Activated CD4-positive, alpha-beta T cell treated with anti-CD3 and anti-CD28 coated beads, Interleukin-2, amount 10 ng/mL, durations not matched to agents 24 days and 14 days (primary cell): Measurements from ENCODE around the gene GGTA1. TPM values are rescaled to one million over a fixed set of nuclear protein-coding genes. Genes with fewer than 3 reads are reported as not detected.
A peak's percentile ranks its signal among the peaks of the same experiment; 100 is the strongest.

Experiments
- DNase-seq: peaks from one replicate; pipeline ENCODE4 v3.0.0; 2022
- H3K27ac Mint-ChIP-seq: one replicate; pipeline ENCODE4 v1.8.0; 2022; ENCODE audit warnings: mild to moderate bottlenecking, mixed read lengths
- H3K27me3 Mint-ChIP-seq: one replicate; pipeline ENCODE4 v1.8.0; 2022; ENCODE audit warnings: mixed read lengths
- H3K36me3 Mint-ChIP-seq: one replicate; pipeline ENCODE4 v1.8.0; 2022; ENCODE audit warnings: low read depth, mild to moderate bottlenecking, mixed read lengths
- H3K4me1 Mint-ChIP-seq: one replicate; pipeline ENCODE4 v1.8.0; 2021; ENCODE audit warnings: mixed read lengths
- H3K4me3 Mint-ChIP-seq: one replicate; pipeline ENCODE4 v1.8.0; 2022; ENCODE audit warnings: mild to moderate bottlenecking, moderate library complexity, mixed read lengths
- H3K9me3 Mint-ChIP-seq: one replicate; pipeline ENCODE4 v1.8.0; 2021; ENCODE audit warnings: mixed read lengths
- intact Hi-C: fragments of 100-400 bp; cut with micrococcal nuclease; formaldehyde crosslinking; loops from one replicate; pipeline ENCODE4 v1.15.1; 2023
- total RNA-seq: library from RNA; stranded (reverse); gene quantifications from 2 replicates; pipeline ENCODE4 v1.2.3, GENCODE V29; 2022

GGTA1 gene
- total RNA-seq, 1 donor from 2014 or later: not detected

DNA sequence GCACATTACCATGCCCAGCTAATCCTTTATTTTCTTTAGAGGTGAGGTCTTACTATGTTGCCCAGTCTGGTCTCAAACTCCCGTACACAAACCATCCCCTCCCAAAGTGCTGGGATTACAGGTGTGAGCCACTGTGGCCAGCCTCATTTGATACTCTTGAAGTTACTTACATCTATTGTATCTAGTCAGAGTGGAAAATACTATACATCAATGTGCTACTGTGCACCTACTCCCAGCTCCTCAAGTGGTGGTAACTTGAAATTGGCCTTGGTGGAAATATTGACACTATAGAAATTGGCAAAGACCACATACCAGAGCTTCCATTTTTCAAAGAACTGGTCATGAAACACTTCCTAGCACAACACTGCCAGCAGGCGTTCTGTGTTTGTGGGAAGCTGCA lies 10.3 kb downstream of the GGTA1 start:
- H3K27me3 Mint-ChIP-seq: peaks cover 1% of the 10 kb centered on the region
- peaks cover 2% of the 10 kb centered on the region for H3K4me1 Mint-ChIP-seq

GRCh38 chr9:121486043-121486442 lies 13.6 kb downstream of the GGTA1 start:
- Mint-ChIP-seq H3K27ac (no peak overlapping the region), H3K9me3 (no peaks in the 10 kb centered on the region), H3K4me1 (peaks cover 2% of the 10 kb centered on the region), H3K4me3 (no peak overlapping the region), H3K27me3 (no peaks in the 10 kb centered on the region), H3K36me3 (no peaks in the 10 kb centered on the region)
- intact Hi-C loops: no loop called here
- no peak for DNase-seq

More for the DNA sequence above, 10.3 kb downstream of the GGTA1 start:
- no peak overlapping the region for H3K4me3 Mint-ChIP-seq
- H3K36me3 Mint-ChIP-seq: no peaks in the 10 kb centered on the region
- intact Hi-C loops: no loop called here
- DNase-seq: no peak
- peak overlapping the region; percentile 19 for H3K27ac Mint-ChIP-seq
- no peaks in the 10 kb centered on the region for H3K9me3 Mint-ChIP-seq

- Mint-ChIP-seq H3K4me1 (peaks cover 2% of the 10 kb centered on the region), H3K36me3 (no peaks in the 10 kb centered on the region), H3K27ac (no peak overlapping the region), H3K9me3 (no peaks in the 10 kb centered on the region), H3K27me3 (no peaks in the 10 kb centered on the region), H3K4me3 (no peak overlapping the region)
- intact Hi-C loops: no loop called here
- no peak for DNase-seq
Measured at GRCh38 chr9:121485623-121486022, 14.0 kb downstream of the GGTA1 start.

- Mint-ChIP-seq H3K4me1 (peaks cover 2% of the 10 kb centered on the region), H3K36me3 (no peaks in the 10 kb centered on the region), H3K9me3 (no peaks in the 10 kb centered on the region), H3K27ac (no peak overlapping the region), H3K4me3 (no peak overlapping the region), H3K27me3 (no peaks in the 10 kb centered on the region)
- no peak for DNase-seq
- intact Hi-C loops: no loop called here
Measured at GRCh38 chr9:121484651-121485446, 14.8 kb downstream of the GGTA1 start.

DNA sequence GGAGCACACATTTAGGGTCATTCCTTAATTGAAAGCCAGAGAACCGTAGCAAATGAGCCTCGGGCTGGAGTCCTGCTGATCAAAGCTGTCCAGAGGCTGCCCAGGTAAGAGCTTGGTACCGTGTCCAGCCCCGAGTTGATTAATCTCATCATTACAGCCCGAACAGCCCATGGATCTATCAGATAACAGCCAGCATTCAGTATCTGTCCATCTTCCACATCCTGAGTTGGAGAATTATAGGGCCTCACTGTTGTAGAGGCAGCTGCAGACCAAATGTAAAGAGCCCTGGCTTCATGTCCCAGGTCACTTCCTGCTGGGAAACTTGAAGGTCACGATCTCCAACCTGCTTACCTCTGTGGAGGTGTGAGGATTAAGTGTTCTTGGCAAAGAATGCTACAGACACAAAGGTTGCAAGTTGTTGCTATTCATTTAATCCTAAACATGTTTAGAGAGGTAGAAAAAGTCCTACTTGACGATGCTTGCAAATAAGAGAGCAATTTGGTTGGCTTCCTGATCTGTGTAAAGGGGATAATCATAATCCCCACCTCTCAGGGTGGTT lies 16.1 kb downstream of the GGTA1 start:
- Mint-ChIP-seq H3K9me3 (no peaks in the 10 kb centered on the region), H3K4me3 (no peak overlapping the region), H3K36me3 (no peaks in the 10 kb centered on the region), H3K27ac (no peak overlapping the region), H3K27me3 (no peaks in the 10 kb centered on the region), H3K4me1 (peaks cover 2% of the 10 kb centered on the region)
- intact Hi-C loops: no loop called here
- DNase-seq: no peak

- Mint-ChIP-seq H3K27ac (no peak overlapping the region), H3K4me3 (no peak overlapping the region), H3K36me3 (no peaks in the 10 kb centered on the region), H3K9me3 (no peaks in the 10 kb centered on the region), H3K27me3 (no peaks in the 10 kb centered on the region), H3K4me1 (peaks cover 2% of the 10 kb centered on the region)
- DNase-seq: no peak
- intact Hi-C loops: no loop called here
Measured at GRCh38 chr9:121483049-121483448, 16.6 kb downstream of the GGTA1 start.

GRCh38 chr9:121478816-121479676 lies 20.6 kb downstream of the GGTA1 start:
- no peak for DNase-seq
- Mint-ChIP-seq H3K27ac (no peak overlapping the region), H3K36me3 (no peaks in the 10 kb centered on the region), H3K9me3 (no peaks in the 10 kb centered on the region), H3K4me3 (no peak overlapping the region), H3K27me3 (peaks cover 5% of the 10 kb centered on the region), H3K4me1 (no peaks in the 10 kb centered on the region)
- intact Hi-C loops: no loop called here

GRCh38 chr9:121476156-121476555 lies 23.5 kb downstream of the GGTA1 start:
- DNase-seq: no peak
- Mint-ChIP-seq H3K27ac (no peak overlapping the region), H3K36me3 (no peaks in the 10 kb centered on the region), H3K4me3 (no peak overlapping the region), H3K27me3 (peaks cover 22% of the 10 kb centered on the region), H3K4me1 (no peaks in the 10 kb centered on the region), H3K9me3 (no peaks in the 10 kb centered on the region)
- intact Hi-C loops: no loop called here

DNA sequence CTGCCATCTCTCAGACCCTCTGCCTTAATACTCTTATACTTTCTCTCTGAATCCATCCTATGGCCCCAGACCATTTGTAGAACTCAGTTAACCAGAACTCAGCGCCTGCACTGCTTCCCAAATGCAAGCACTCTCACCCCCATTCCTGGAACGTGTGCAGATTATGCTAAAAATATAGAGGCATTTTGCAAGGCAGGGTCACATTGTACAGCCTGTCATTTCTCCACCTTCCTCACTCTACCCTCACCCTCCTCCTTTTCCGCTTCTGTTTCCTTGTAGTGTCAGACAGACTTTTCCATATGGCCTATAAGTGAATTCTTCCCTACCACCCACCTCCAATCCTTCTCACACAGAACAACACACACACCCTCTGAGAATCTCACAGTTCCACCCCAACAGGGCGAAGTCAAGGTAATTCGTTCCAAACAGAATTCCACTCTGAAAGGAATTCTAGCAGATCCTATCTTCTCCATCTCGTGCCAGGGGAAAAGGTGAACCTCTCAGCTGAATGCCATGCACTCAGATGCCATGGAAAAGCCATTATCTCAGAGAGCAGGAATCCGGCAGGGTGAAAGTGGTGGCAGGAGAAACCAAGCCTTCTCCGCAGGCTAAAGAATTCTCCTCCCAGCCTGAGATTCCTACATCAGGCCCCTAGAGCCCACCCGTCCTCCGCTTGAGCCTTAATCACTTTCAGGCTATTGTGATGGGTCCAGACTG lies 25.3 kb downstream of the GGTA1 start:
- Mint-ChIP-seq H3K36me3 (no peaks in the 10 kb centered on the region), H3K4me1 (no peaks in the 10 kb centered on the region), H3K27ac (no peak overlapping the region), H3K4me3 (no peak overlapping the region), H3K27me3 (peaks cover 32% of the 10 kb centered on the region), H3K9me3 (no peaks in the 10 kb centered on the region)
- no peak for DNase-seq
- intact Hi-C loops: no loop called here

DNA sequence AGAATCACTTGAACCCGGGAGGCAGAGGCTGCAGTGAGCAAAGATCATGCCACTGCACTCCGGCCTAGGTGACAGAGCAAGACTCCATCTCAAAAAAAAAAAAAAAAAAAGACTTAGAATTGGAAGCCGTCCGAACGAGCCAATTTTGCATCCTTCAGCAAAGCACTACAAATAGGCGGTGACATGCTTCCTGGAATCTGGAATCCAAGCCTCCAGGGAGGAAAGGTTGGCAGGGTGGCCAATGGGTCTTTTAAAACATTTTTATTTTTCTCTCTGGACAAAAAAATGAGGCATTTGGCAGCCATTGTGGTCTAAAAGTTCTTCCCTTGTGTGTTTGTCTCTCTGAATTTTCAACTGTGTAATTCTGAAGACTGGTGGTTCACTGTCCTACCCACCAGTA lies 26.4 kb downstream of the GGTA1 start:
- no peak overlapping the region for H3K4me3 Mint-ChIP-seq
- H3K9me3 Mint-ChIP-seq: no peaks in the 10 kb centered on the region
- H3K36me3 Mint-ChIP-seq: no peaks in the 10 kb centered on the region
- intact Hi-C loops: no loop called here
- no peaks in the 10 kb centered on the region for H3K4me1 Mint-ChIP-seq
- no peak for DNase-seq
- peaks cover 36% of the 10 kb centered on the region for H3K27me3 Mint-ChIP-seq
- no peak overlapping the region for H3K27ac Mint-ChIP-seq

- Mint-ChIP-seq H3K4me1 (no peaks in the 10 kb centered on the region), H3K27ac (no peak overlapping the region), H3K36me3 (no peaks in the 10 kb centered on the region), H3K4me3 (no peak overlapping the region), H3K9me3 (no peaks in the 10 kb centered on the region), H3K27me3 (peaks cover 37% of the 10 kb centered on the region)
- DNase-seq: no peak
- intact Hi-C loops: no loop called here
Measured at GRCh38 chr9:121472446-121472845, 27.2 kb downstream of the GGTA1 start.

- no peak for DNase-seq
- Mint-ChIP-seq H3K27ac (no peak overlapping the region), H3K9me3 (no peaks in the 10 kb centered on the region), H3K27me3 (peaks cover 31% of the 10 kb centered on the region), H3K4me1 (peaks cover 3% of the 10 kb centered on the region), H3K4me3 (no peak overlapping the region), H3K36me3 (no peaks in the 10 kb centered on the region)
- intact Hi-C loops: no loop called here
Measured at GRCh38 chr9:121466142-121466541, 33.5 kb downstream of the GGTA1 start.

GRCh38 chr9:121464968-121465367 lies 34.7 kb downstream of the GGTA1 start:
- Mint-ChIP-seq H3K27me3 (peaks cover 29% of the 10 kb centered on the region), H3K4me1 (peaks cover 3% of the 10 kb centered on the region), H3K4me3 (no peak overlapping the region), H3K27ac (no peak overlapping the region), H3K9me3 (no peaks in the 10 kb centered on the region), H3K36me3 (no peaks in the 10 kb centered on the region)
- DNase-seq: no peak
- intact Hi-C loops: loop anchor here (5.0 kb wide), 1 partner anchor 32 kb away; the partner anchor contains the start of gene GGTA1
